Mesodermal cell (in vitro differentiated cells): ENCODE results near the gene RERG.
"Not testable (repeated sequence)": the region's sequence is repeated elsewhere in the genome, so short reads cannot be mapped to it uniquely, and the experiment has no call there.

Experiments
- H3K27ac ChIP-seq: 2 replicates; pipeline ENCODE4 v1.7.0; 2013; ENCODE audit warnings: mild to moderate bottlenecking, low read depth, low read length, moderate library complexity; ENCODE audit not compliant: severe bottlenecking
- H3K36me3 ChIP-seq: 2 replicates; pipeline ENCODE4 v1.7.1; 2013; ENCODE audit warnings: mild to moderate bottlenecking, low read length, moderate library complexity; ENCODE audit not compliant: control insufficient read depth, insufficient read depth
- H3K4me1 ChIP-seq: one replicate; pipeline ENCODE4 v1.7.1; 2013; ENCODE audit warnings: mild to moderate bottlenecking, low read length; ENCODE audit not compliant: insufficient read depth, control insufficient read depth, poor library complexity, severe bottlenecking
- H3K4me3 ChIP-seq: 2 replicates; pipeline ENCODE4 v1.7.0; 2013; ENCODE audit warnings: low read length, control low read depth, mild to moderate bottlenecking; ENCODE audit not compliant: insufficient read depth, poor library complexity, severe bottlenecking; ENCODE audit errors: extremely low read depth
- H3K9me3 ChIP-seq: 2 replicates; pipeline ENCODE4 v1.7.1; 2013; ENCODE audit warnings: mild to moderate bottlenecking, low read length, moderate library complexity; ENCODE audit not compliant: control insufficient read depth
- WGBS, 2 experiments: methylation state at CpG; one replicate each; pipeline ENCODE4 v1.1.5; 2013; ENCODE audit warnings: missing lambda C conversion rate in 2 of 2; ENCODE audit not compliant: insufficient coverage in 2 of 2; 5-methylcytosine and 5-hydroxymethylcytosine counted together

The RERG gene

DNA sequence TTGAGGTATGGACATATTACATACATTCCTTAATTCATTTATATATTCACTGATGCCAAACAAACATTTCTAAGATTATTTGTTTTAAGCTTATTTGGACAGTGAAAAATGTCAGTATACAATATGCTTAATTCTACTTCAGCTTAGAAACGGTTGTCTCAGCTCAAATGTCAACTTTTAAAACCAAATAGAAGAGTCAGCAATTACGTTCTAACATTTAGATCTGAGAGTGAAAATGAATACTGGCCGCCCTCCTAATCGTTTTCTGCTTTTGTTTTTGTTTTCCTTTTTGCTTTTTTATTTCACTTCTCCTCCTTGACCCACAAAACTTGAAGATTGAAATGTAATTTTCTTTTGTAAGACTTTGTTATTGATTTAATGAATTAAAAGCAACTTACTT is 19.7 kb upstream of the RERG start:
- no peaks in the 10 kb centered on the region for H3K36me3 ChIP-seq
- H3K27ac ChIP-seq = no peak overlapping the region
- WGBS, 2 experiments = 79% methylated on average over 2 of the region's 4 CpGs; no CpG with 5 or more reads in 1 of the 2 experiments
- H3K9me3 ChIP-seq = no peaks in the 10 kb centered on the region
- no peak overlapping the region for H3K4me3 ChIP-seq
- no peaks in the 10 kb centered on the region for H3K4me1 ChIP-seq

DNA sequence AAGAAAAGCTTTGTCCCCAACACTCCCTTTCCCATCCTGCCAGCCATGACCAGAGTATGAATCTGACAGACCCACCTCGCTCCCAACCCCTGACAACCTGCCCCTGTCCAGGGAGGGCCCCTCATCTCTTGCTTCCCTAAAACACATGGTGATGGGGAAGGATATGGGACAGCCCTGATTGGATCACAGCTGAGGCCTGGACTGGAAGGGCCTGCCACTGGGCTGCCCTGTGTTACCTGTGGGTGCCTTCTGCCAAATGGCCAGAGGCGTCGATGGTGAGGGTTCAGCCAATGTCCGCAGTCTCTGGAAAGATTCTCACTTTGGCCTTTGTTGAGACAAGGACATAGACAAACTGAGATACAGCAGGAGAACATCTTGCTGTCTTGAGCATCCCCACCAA is 13.3 kb upstream of the RERG start:
- no peak overlapping the region for H3K27ac ChIP-seq
- H3K4me3 ChIP-seq = no peak overlapping the region
- 81 to 100% methylated on average over 3 of the region's 4 CpGs for WGBS, 2 experiments
- no peaks in the 10 kb centered on the region for H3K36me3 ChIP-seq
- no peaks in the 10 kb centered on the region for H3K4me1 ChIP-seq
- no peaks in the 10 kb centered on the region for H3K9me3 ChIP-seq

DNA sequence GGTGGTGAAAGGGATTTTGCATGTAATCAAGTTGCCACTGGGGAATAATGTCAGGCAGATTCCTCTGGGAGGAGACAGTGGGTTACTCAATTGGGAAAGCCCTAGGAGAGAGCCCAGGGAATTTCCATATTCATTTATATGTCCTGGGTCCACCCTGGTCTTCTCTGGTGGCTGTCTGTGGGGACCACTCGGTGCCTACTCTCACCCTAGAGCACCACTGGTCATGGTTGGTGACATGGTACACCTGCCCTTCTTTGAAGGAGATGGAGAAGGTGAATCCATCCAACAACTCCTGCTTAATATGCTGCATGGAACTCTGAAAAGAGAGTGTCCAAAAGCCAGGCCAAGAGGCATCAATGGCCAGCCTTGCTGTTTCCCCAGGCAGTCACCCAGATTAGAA is 12.8 kb upstream of the RERG start:
- 67% methylated on average over 1 of the region's 1 CpG; no CpG with 5 or more reads in 1 of the 2 experiments for WGBS, 2 experiments
- H3K4me1 ChIP-seq = no peaks in the 10 kb centered on the region
- H3K36me3 ChIP-seq = no peaks in the 10 kb centered on the region
- no peak overlapping the region for H3K4me3 ChIP-seq
- no peaks in the 10 kb centered on the region for H3K9me3 ChIP-seq
- no peak overlapping the region for H3K27ac ChIP-seq

DNA sequence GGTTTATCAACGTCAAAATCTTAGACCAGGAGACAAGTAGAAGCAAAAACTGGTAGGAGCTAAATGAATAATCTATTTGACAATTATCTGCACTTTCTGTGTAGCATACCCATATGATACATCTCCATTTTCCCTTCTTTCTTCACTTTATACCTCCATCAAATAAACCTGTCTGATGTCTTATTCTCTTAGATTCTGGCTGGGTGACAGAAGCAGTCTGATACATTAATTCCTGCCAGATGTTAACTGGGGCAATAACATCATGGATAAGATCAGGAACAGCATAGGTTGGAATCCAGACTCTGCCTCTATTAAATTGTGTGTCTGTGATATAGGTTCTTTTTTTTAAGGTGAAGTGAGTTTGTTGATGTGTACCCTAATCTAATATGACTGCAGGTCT is 11.7 kb upstream of the RERG start:
- WGBS, 2 experiments = 75% methylated on average over 1 of the region's 1 CpG; no CpG with 5 or more reads in 1 of the 2 experiments
- Histone ChIP-seq H3K4me1 (no peaks in the 10 kb centered on the region), H3K4me3 (no peak overlapping the region)

DNA sequence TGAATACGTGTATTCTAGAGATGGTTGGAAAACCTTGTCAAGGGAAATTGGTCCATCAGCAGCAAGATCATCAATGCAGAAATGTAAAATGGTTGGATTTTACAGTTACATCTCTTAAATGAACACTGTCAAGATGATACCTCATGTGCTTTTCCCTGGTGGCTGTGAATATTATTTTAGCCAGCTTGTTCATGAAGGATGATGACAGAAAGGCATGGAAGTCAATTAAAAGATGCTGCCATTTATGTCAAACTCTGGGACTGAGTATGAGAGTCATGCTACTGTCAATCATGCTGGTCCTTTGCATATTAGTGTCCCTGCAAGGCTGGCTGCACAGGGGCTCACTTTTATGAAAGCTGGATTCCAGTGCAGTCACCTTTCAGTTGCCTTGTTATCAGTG is 10.3 kb upstream of the RERG start:
- Histone ChIP-seq H3K9me3 (no peaks in the 10 kb centered on the region), H3K4me3 (no peak overlapping the region), H3K4me1 (no peaks in the 10 kb centered on the region), H3K27ac (no peak overlapping the region), H3K36me3 (no peaks in the 10 kb centered on the region)
- no CpG with 5 or more reads among the region's 1 CpG for WGBS, 2 experiments

More for the DNA sequence above, 11.7 kb upstream of the RERG start:
- H3K9me3 ChIP-seq = no peaks in the 10 kb centered on the region
- H3K27ac ChIP-seq = no peak overlapping the region
- no peaks in the 10 kb centered on the region for H3K36me3 ChIP-seq

DNA sequence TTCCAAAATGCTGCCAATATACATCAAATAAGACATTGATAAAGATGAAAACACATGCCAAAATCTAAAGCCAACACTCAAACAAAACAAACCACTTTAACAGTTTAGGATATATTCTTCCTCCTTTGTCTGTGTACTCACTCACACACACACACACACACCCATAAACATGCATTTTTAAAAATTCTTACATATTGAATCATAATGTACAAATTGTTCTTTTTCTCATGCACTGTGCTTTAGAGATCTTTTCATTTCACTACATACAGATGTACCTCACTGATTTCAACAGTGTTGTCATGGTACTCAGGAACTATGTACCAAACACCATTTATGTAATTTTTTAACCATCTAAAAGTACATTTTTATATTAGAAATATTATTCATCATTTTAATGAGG is 9.5 kb upstream of the RERG start:
- Histone ChIP-seq H3K9me3 (no peaks in the 10 kb centered on the region), H3K27ac (no peak overlapping the region), H3K36me3 (no peaks in the 10 kb centered on the region), H3K4me1 (no peaks in the 10 kb centered on the region), H3K4me3 (no peak overlapping the region)

DNA sequence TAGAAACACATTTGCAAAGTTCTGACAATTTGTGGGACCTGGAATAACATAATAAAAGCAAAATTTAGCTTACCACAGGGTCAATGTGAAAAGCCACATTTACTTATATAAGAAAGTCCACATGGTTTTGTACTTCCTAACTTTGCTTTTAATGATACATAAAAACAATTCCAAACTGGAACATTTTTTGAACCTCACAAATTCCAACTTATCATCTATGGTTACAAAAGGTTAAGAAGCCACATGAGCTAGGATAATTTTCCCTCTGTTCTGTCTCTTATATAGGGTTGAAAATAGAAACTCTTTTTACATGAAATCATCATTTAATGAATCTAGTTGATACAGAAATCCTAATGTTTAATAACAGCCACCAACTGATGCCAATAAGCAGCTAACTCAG is 8.9 kb upstream of the RERG start:
- no peak overlapping the region for H3K27ac ChIP-seq
- no peaks in the 10 kb centered on the region for H3K9me3 ChIP-seq
- H3K4me3 ChIP-seq = no peak overlapping the region
- H3K36me3 ChIP-seq = no peaks in the 10 kb centered on the region
- H3K4me1 ChIP-seq = no peaks in the 10 kb centered on the region

DNA sequence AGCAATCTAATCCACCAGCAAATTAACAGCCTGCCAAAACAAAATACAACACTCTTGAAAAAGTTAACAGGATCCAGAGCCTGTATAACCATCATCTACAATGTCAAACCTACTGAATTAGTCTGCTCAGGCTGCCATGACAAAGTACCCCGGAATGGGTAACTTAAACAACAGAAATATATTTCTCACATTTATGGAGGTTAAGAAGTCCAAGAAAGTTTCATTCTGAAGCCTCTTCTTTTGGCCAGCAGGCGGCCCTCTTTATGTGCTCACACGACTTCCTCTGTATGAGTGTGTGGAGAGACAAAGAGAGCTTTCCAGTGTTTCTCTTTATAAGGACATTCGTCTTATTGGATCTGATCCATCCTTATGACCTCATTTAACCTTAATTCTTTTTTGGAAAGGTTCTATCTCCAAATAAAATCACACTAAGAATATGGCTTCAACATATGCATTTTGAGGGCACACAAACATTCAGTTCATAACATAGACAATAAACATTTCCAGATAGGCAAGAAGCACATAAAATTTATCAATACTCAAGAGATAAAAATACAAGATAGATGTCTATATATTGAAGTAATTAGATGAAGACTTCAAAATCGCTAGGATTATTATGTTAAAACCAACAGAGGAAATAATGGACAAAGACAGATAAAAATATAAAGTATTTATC is 5.9 kb upstream of the RERG start:
- Histone ChIP-seq H3K27ac (no peak overlapping the region), H3K36me3 (no peaks in the 10 kb centered on the region), H3K9me3 (no peaks in the 10 kb centered on the region), H3K4me1 (no peaks in the 10 kb centered on the region), H3K4me3 (no peak overlapping the region)
- 50% methylated on average over 1 of the region's 5 CpGs; no CpG with 5 or more reads in 1 of the 2 experiments for WGBS, 2 experiments

DNA sequence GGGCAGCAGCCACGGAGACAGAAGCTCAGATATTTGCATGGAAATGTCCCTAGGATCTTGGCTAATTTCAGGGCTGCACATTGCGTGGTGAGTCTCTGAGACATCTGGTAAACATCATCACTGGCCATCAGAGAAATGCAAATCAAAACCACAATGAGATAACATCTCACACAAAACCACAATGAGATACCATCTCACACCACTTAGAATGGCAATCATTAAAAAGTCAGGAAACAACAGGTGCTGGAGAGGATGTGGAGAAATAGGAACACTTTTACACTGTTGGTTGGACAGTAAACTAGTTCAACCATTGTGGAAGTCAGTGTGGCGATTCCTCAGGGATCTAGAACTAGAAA is 4.6 kb upstream of the RERG start:
- not testable (repeated sequence) for H3K9me3 ChIP-seq, H3K4me1 ChIP-seq, H3K4me3 ChIP-seq, H3K27ac ChIP-seq, H3K36me3 ChIP-seq
- 64 to 100% methylated on average over 2 of the region's 3 CpGs for WGBS, 2 experiments

DNA sequence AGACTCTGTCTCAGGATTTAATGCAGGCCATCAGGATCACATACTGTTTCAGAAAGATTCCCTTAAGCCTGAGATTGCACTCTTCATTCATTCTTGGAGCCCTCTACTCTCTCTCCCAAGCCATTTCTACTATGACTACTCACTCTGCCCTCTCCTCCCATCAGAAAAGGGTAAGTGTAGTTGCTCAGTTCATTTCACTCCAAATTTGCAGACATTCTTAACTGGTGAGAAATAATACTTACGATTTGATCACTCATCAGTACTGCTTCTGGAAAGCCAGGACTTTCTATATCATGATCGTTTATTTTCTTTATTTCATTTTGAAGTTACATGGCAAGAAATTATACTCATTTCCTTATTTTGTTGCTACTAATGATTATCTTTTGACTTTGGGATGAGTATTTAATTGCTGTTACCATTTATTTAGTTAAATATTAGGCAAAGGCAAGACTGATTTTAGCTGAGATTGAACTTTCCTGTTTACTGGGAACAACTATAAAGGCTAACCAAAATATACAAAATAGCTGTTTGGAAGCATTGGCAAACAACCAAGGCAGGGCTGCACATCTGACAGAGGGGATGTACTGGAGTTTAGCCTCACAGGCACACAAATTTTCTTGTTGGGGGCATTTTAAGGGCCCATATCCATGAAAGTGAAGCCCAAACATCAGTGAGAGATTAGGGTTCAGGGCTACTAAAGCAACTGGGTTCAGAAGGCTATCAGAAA is 4.1 kb upstream of the RERG start:
- Histone ChIP-seq H3K9me3 (no peaks in the 10 kb centered on the region), H3K36me3 (no peaks in the 10 kb centered on the region), H3K4me1 (no peaks in the 10 kb centered on the region), H3K4me3 (no peak overlapping the region), H3K27ac (no peak overlapping the region)
- 60% methylated on average over 1 of the region's 2 CpGs; no CpG with 5 or more reads in 1 of the 2 experiments for WGBS, 2 experiments

DNA sequence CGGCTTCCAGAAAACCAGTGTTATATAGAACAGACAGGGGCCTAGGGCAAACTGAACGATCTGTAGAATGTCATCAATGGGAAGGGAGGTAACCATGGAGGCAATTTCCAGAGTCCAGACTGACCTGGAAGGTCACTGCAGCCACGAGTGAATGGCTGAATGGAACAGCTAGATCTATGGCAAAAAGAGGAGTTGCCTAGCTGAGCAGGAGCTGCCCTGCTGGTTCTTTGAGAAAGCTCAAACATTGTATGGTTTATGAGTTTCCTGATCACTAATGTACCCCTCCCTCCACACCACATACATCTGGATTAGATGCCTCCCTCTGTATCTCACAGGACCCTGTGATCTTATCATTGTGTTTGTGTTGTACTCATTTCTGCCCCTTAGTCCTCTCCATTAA is 1.0 kb upstream of the RERG start:
- no peak overlapping the region for H3K27ac ChIP-seq
- H3K4me1 ChIP-seq = no peaks in the 10 kb centered on the region
- H3K9me3 ChIP-seq = no peaks in the 10 kb centered on the region
- 54 to 61% methylated on average over 2 to 3 of the region's 3 CpGs for WGBS, 2 experiments
- H3K4me3 ChIP-seq = no peak overlapping the region
- H3K36me3 ChIP-seq = no peaks in the 10 kb centered on the region
